MCF 10A (cell line): ENCODE measurements around the gene MAPKAPK5. TPM values are rescaled to one million over a fixed set of nuclear protein-coding genes. Genes with fewer than 3 reads are reported as not detected.
"Not testable (repeated sequence)": the region's sequence is repeated elsewhere in the genome, so short reads cannot be mapped to it uniquely, and the experiment has no call there.

Experiments used
- BruUV-seq: library from RNA; stranded (reverse); fragments of 400-500 nt; replicated peaks from 2 replicates; lab custom pipeline; 2021; lab: Mats Ljungman, UMichigan
- CTCF ChIA-PET: fragments of 300-600 bp; sonication (Branson Sonifier 250); formaldehyde crosslinking; extraction: SDS; loops from one replicate; lab custom pipeline; 2021; ENCODE audit warnings: antibody characterized with exemption, inconsistent platforms; lab: Yijun Ruan, JAX
- POLR2A ChIA-PET: fragments of 300-600, 350-650 bp; sonication (Branson Sonifier 250); formaldehyde crosslinking; extraction: SDS; loops from one replicate; lab custom pipeline; 2020; ENCODE audit warnings: antibody characterized with exemption, inconsistent platforms; lab: Yijun Ruan, JAX
- DNase-seq: peaks from one replicate; pipeline ENCODE4 v3.0.0-alpha.2; 2018; ENCODE audit not compliant: unreplicated experiment
- H3K27ac Mint-ChIP-seq: one replicate; pipeline ENCODE4 v1.8.0; 2022; ENCODE audit warnings: mild to moderate bottlenecking, low read depth, mixed read lengths; ENCODE audit not compliant: unreplicated experiment
- H3K27me3 Mint-ChIP-seq: one replicate; pipeline ENCODE4 v1.8.0; 2022; ENCODE audit warnings: mixed read lengths; ENCODE audit not compliant: insufficient read depth, unreplicated experiment
- H3K36me3 Mint-ChIP-seq: one replicate; pipeline ENCODE4 v1.8.0; 2022; ENCODE audit warnings: mild to moderate bottlenecking, moderate library complexity, mixed read lengths; ENCODE audit not compliant: insufficient read depth, unreplicated experiment
- H3K4me1 Mint-ChIP-seq: one replicate; pipeline ENCODE4 v1.8.0; 2022; ENCODE audit warnings: mixed read lengths; ENCODE audit not compliant: insufficient read depth, unreplicated experiment
- H3K4me3 Mint-ChIP-seq: one replicate; pipeline ENCODE4 v1.8.0; 2022; ENCODE audit warnings: mild to moderate bottlenecking, moderate library complexity, mixed read lengths; ENCODE audit not compliant: unreplicated experiment
- H3K9me3 Mint-ChIP-seq: one replicate; pipeline ENCODE4 v1.8.0; 2022; ENCODE audit warnings: mixed read lengths; ENCODE audit not compliant: unreplicated experiment
- intact Hi-C: fragments of 100-400 bp; cut with micrococcal nuclease; formaldehyde crosslinking; loops from 2 replicates; pipeline ENCODE4 v1.14.1; 2022
- total RNA-seq: library from RNA; stranded (reverse); gene quantifications from 2 replicates; pipeline ENCODE4 v1.2.3, GENCODE V29; 2022
- TF ChIP-seq, protein P1 (sequence below): fragments of 200-600 bp; IDR thresholded peaks from one replicate; pipeline ENCODE4 v1.8.0; 2022; ENCODE audit warnings: antibody characterized with exemption, mild to moderate bottlenecking; ENCODE audit not compliant: unreplicated experiment

MAPKAPK5 gene
- total RNA-seq, 1 experiment from 2014 or later = 51.3 TPM

GRCh38 chr12:111826992-111827391 is 15.0 kb upstream of the MAPKAPK5 start:
- intact Hi-C loops = no loop called here
- CTCF ChIA-PET = interaction anchor here (0.6 kb wide), 2 partner anchors 13 to 14 kb away, joined by 3 to 5 read pairs; no protein-coding TSS in a partner anchor
- Mint-ChIP-seq H3K27ac (no peak overlapping the region), H3K4me3 (no peak overlapping the region), H3K4me1 (no peaks in the 10 kb centered on the region), H3K27me3 (peaks cover 18% of the 10 kb centered on the region), H3K36me3 (no peaks in the 10 kb centered on the region), H3K9me3 (no peaks in the 10 kb centered on the region)
- no TSS peak for BruUV-seq
- no peak for DNase-seq
- POLR2A ChIA-PET = interaction anchor here (3.5 kb wide), 1 partner anchor 14 kb away, joined by 18 read pairs; the partner anchor contains the start of gene MAPKAPK5
- TF ChIP-seq, protein P1, sequence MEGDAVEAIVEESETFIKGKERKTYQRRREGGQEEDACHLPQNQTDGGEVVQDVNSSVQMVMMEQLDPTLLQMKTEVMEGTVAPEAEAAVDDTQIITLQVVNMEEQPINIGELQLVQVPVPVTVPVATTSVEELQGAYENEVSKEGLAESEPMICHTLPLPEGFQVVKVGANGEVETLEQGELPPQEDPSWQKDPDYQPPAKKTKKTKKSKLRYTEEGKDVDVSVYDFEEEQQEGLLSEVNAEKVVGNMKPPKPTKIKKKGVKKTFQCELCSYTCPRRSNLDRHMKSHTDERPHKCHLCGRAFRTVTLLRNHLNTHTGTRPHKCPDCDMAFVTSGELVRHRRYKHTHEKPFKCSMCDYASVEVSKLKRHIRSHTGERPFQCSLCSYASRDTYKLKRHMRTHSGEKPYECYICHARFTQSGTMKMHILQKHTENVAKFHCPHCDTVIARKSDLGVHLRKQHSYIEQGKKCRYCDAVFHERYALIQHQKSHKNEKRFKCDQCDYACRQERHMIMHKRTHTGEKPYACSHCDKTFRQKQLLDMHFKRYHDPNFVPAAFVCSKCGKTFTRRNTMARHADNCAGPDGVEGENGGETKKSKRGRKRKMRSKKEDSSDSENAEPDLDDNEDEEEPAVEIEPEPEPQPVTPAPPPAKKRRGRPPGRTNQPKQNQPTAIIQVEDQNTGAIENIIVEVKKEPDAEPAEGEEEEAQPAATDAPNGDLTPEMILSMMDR = no peak

GRCh38 chr12:111827907-111828306 is 14.1 kb upstream of the MAPKAPK5 start:
- peaks cover 19% of the 10 kb centered on the region for H3K27me3 Mint-ChIP-seq
- no peak overlapping the region for H3K4me3 Mint-ChIP-seq
- H3K9me3 Mint-ChIP-seq = no peaks in the 10 kb centered on the region
- no peaks in the 10 kb centered on the region for H3K36me3 Mint-ChIP-seq
- TF ChIP-seq, protein P1 = no peak
- intact Hi-C loops = no loop called here
- POLR2A ChIA-PET = interaction anchor here (3.5 kb wide), 1 partner anchor 13 kb away, joined by 18 read pairs; the partner anchor contains the start of gene MAPKAPK5
- BruUV-seq = no TSS peak
- DNase-seq = no peak
- H3K27ac Mint-ChIP-seq = no peak overlapping the region
- H3K4me1 Mint-ChIP-seq = no peaks in the 10 kb centered on the region
- CTCF ChIA-PET = interaction anchor here (0.5 kb wide), 2 partner anchors 378 to 1830 kb away, joined by 3 read pairs; no protein-coding TSS in a partner anchor

GRCh38 chr12:111828338-111828979 is 13.6 kb upstream of the MAPKAPK5 start:
- no peaks in the 10 kb centered on the region for H3K9me3 Mint-ChIP-seq
- TF ChIP-seq, protein P1 = no peak
- intact Hi-C loops = no loop called here
- H3K27me3 Mint-ChIP-seq = peaks cover 19% of the 10 kb centered on the region
- no peak overlapping the region for H3K4me3 Mint-ChIP-seq
- ChIA-PET POLR2A (interaction anchor here (3.5 kb wide), 1 partner anchor 13 kb away, joined by 18 read pairs; the partner anchor contains the start of gene MAPKAPK5), CTCF (interaction anchor here (0.5 kb wide), 1 partner anchor 1831 kb away, joined by 3 read pairs; no protein-coding TSS in a partner anchor)
- no peaks in the 10 kb centered on the region for H3K36me3 Mint-ChIP-seq
- no TSS peak for BruUV-seq
- no peak for DNase-seq
- H3K4me1 Mint-ChIP-seq = no peaks in the 10 kb centered on the region
- H3K27ac Mint-ChIP-seq = no peak overlapping the region

GRCh38 chr12:111829635-111830034 is 12.4 kb upstream of the MAPKAPK5 start:
- H3K27ac Mint-ChIP-seq, POLR2A ChIA-PET, H3K4me1 Mint-ChIP-seq, CTCF ChIA-PET, BruUV-seq, H3K4me3 Mint-ChIP-seq, H3K9me3 Mint-ChIP-seq, intact Hi-C loops, H3K36me3 Mint-ChIP-seq, DNase-seq: not testable (repeated sequence)
- H3K27me3 Mint-ChIP-seq = peaks cover 25% of the 10 kb centered on the region

GRCh38 chr12:111834740-111835386 is 7.2 kb upstream of the MAPKAPK5 start:
- CTCF ChIA-PET, intact Hi-C loops, H3K9me3 Mint-ChIP-seq, H3K27ac Mint-ChIP-seq, H3K4me1 Mint-ChIP-seq, DNase-seq, H3K4me3 Mint-ChIP-seq, BruUV-seq: not testable (repeated sequence)
- Mint-ChIP-seq H3K36me3 (peaks cover 10% of the 10 kb centered on the region), H3K27me3 (peaks cover 25% of the 10 kb centered on the region)
- POLR2A ChIA-PET = interaction anchor here (0.7 kb wide), 1 partner anchor 178 kb away, joined by 3 read pairs; the partner anchor contains the start of gene ERP29

DNA sequence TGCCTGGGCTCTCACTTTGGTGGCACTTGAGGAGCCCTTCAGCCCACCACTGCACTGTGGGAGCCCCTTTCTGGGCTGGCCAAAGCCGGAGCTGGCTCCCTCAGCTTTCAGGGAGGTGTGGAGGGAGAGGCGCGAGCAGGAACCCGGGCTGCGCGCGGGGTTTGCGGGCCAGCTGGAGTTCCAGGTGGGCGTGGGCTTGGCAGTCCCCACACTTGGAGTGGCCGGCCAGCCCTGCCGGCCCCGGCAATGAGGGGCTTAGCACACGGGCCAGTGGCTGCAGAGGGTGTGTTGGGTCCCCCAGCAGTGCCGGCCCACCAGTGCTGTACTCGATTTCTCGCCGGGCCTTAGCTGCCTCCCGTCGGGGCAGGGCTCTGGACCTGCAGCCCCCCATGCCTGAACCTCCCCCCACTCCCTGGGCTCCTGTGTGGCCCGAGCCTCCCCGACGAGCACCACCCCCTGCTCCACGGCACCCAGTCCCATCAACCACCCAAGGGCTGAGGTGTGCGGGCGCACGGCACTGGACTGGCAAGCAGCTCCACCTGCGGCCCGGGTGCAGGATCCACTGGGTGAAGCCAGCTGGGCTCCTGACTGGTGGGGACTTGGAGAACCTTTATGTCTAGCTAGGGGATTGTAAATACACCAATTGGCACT is 6.4 kb upstream of the MAPKAPK5 start:
- CTCF ChIA-PET = interaction anchor here (0.5 to 0.9 kb wide), 3 partner anchors 23 to 798 kb away, joined by 3 to 5 read pairs (median 5); no protein-coding TSS in a partner anchor
- intact Hi-C loops, H3K27ac Mint-ChIP-seq, H3K4me3 Mint-ChIP-seq, H3K9me3 Mint-ChIP-seq, H3K4me1 Mint-ChIP-seq, BruUV-seq, DNase-seq: not testable (repeated sequence)
- Mint-ChIP-seq H3K27me3 (peaks cover 25% of the 10 kb centered on the region), H3K36me3 (peaks cover 13% of the 10 kb centered on the region)
- POLR2A ChIA-PET = interaction anchor here (0.7 kb wide), 1 partner anchor 178 kb away, joined by 3 read pairs; the partner anchor contains the start of gene ERP29
